ENCODE data around the gene RBMS1.

The RBMS1 gene

GRCh38 chr2:160406591-160407392 lies 86.8 kb downstream of the RBMS1 start:
- DNase-seq: peak; percentile 64

GRCh38 chr2:160405077-160405867 lies 88.3 kb downstream of the RBMS1 start:
- no peak for DNase-seq

- no peak for DNase-seq
Measured at GRCh38 chr2:160402997-160403979, 90.3 kb downstream of the RBMS1 start.

- no peak for DNase-seq
Measured at GRCh38 chr2:160402501-160402900, 91.1 kb downstream of the RBMS1 start.

- no peak for DNase-seq
Measured at GRCh38 chr2:160401895-160402294, 91.7 kb downstream of the RBMS1 start.

GRCh38 chr2:160399880-160400279 lies 93.7 kb downstream of the RBMS1 start:
- no peak for DNase-seq

GRCh38 chr2:160397530-160397865 lies 96.1 kb downstream of the RBMS1 start:
- DNase-seq: no peak

- DNase-seq: no peak
Measured at GRCh38 chr2:160394153-160394552, 99.5 kb downstream of the RBMS1 start.

- no peak for DNase-seq
Measured at GRCh38 chr2:160392201-160392600, 101.4 kb downstream of the RBMS1 start.

GRCh38 chr2:160390544-160391455 lies 102.8 kb downstream of the RBMS1 start:
- DNase-seq: no peak

GRCh38 chr2:160389875-160390274 lies 103.7 kb downstream of the RBMS1 start:
- DNase-seq: no peak

GRCh38 chr2:160388464-160389263 lies 104.9 kb downstream of the RBMS1 start:
- DNase-seq: peak; percentile 12

- no peak for DNase-seq
Measured at GRCh38 chr2:160387558-160388262, 105.9 kb downstream of the RBMS1 start.

GRCh38 chr2:160384791-160385190 lies 108.8 kb downstream of the RBMS1 start:
- DNase-seq: no peak

- DNase-seq: no peak
Measured at GRCh38 chr2:160381425-160381951, 112.1 kb downstream of the RBMS1 start.

- no peak for DNase-seq
Measured at GRCh38 chr2:160380611-160381010, 113.0 kb downstream of the RBMS1 start.

- DNase-seq: no peak
Measured at GRCh38 chr2:160380000-160380570, 113.5 kb downstream of the RBMS1 start.

- DNase-seq: no peak
Measured at GRCh38 chr2:160379399-160379798, 114.2 kb downstream of the RBMS1 start.

GRCh38 chr2:160377204-160377995 lies 116.2 kb downstream of the RBMS1 start:
- DNase-seq: no peak
